Body of pancreas (tissue), 4 donors: ENCODE data around the gene HTR2B. TPM values are rescaled to one million over a fixed set of nuclear protein-coding genes. Genes with fewer than 3 reads are reported as not detected.

Experiments used
- ATAC-seq: fragments of 150-250 bp; one replicate; pipeline ENCODE4 v1.9.1; 2016
- DNase-seq, 4 donors: peaks; one replicate each; pipeline ENCODE4 v3.0.0-alpha.2; 2019
- H3K27ac ChIP-seq, 4 donors: fragments of 200-600 bp; sonication (generic); 1 replicate in 3 of 4; 2 replicates in 1 of 4; pipeline versions ENCODE4 v1.5.1 to v1.6.1; 2016 to 2019; ENCODE audit warnings: mild to moderate bottlenecking in 1 of 4, mixed read lengths in 1 of 4, moderate library complexity in 1 of 4
- H3K27me3 ChIP-seq, 2 donors: fragments of 200-600 bp; sonication (generic); one replicate each; pipeline ENCODE4 v1.6.0; 2016; ENCODE audit warnings: mild to moderate bottlenecking in 1 of 2
- H3K36me3 ChIP-seq, 2 donors: fragments of 200-600 bp; sonication (generic); replicated peaks in 1 of 2; 2 replicates each; pipeline ENCODE4 v1.5.1; 2016; ENCODE audit warnings: low read depth in 2 of 2; ENCODE audit not compliant: insufficient read depth in 1 of 2
- H3K4me1 ChIP-seq: fragments of 200-600 bp; sonication (generic); one replicate; pipeline ENCODE4 v1.6.0; 2016
- H3K4me3 ChIP-seq, 2 donors: fragments of 200-600 bp; sonication (generic); 1 replicate in 1 of 2; 2 replicates in 1 of 2; pipeline ENCODE4 v1.5.1; 2016 to 2019
- H3K9me3 ChIP-seq, 3 donors: fragments of 200-600 bp; sonication (generic); 1 replicate in 2 of 3; 2 replicates in 1 of 3; pipeline ENCODE4 v1.5.1; 2016
- CTCF ChIP-seq, 7 experiments: fragments of 450-650 bp in 4 of 7; fragments of 200-600 bp in 3 of 7; sonication (generic) in 3 of 7; IDR thresholded peaks; one replicate each; pipeline ENCODE4 v1.5.1; 2016 to 2019; ENCODE audit warnings: antibody characterized with exemption in 7 of 7
- POLR2A ChIP-seq, 3 donors: fragments of 450-650 bp; IDR thresholded peaks; one replicate each; pipeline ENCODE4 v1.6.1; 2016; ENCODE audit warnings: antibody characterized with exemption in 3 of 3, mild to moderate bottlenecking in 2 of 3
- WGBS, 2 donors: methylation state at CpG; one replicate each; pipeline ENCODE4 v1.1.5; 2017; 5-methylcytosine and 5-hydroxymethylcytosine counted together
- intact Hi-C: fragments of 100-400 bp; cut with DNase I; formaldehyde crosslinking; loops from one replicate; pipeline ENCODE4 v1.15.1; 2023
- total RNA-seq, 2 donors: library from RNA; depleted of rRNA; stranded (reverse); fragments of >200 nt; gene quantifications; one replicate each; pipeline ENCODE4 v1.1.0, GENCODE V29; 2016

The HTR2B gene
- total RNA-seq: not detected

GRCh38 chr2:231124838-231125568 is at the start of gene HTR2B:
HTR2B (minus strand) TSS chr2:231125042; CDS start chr2:231123764, 1,278 bp downstream.
- Histone ChIP-seq H3K9me3 (no peaks in the 10 kb centered on the region), H3K27me3 (no peaks in the 10 kb centered on the region), H3K4me1 (peaks cover 15% of the 10 kb centered on the region), H3K36me3 (no peaks in the 10 kb centered on the region), H3K27ac (no peak within 1 kb of the TSS), H3K4me3 (no peak within 1 kb of the TSS)
- DNase-seq: no peak
- intact Hi-C loops: no loop called here
- ATAC-seq: no peak
- WGBS, 2 donors: 64 to 75% methylated on average over 5 of the region's 5 CpGs
- TF ChIP-seq CTCF (IDR thresholded peaks at IDR 0.05): no peak
- no peak for TF ChIP-seq POLR2A (IDR thresholded peaks at IDR 0.05)

- Histone ChIP-seq H3K4me1 (no peaks in the 10 kb centered on the region), H3K4me3 (no peak overlapping the region), H3K9me3 (no peaks in the 10 kb centered on the region), H3K27me3 (no peaks in the 10 kb centered on the region), H3K36me3 (peaks cover 0 to 2% of the 10 kb centered on the region in 2 donors), H3K27ac (no peak overlapping the region)
- no peak for ATAC-seq
- DNase-seq: no peak
- WGBS, 2 donors: 35 to 46% methylated on average over 2 of the region's 2 CpGs
- intact Hi-C loops: no loop called here
- TF ChIP-seq POLR2A (IDR thresholded peaks at IDR 0.05) (no peak), CTCF (IDR thresholded peaks at IDR 0.05) (no peak)
Measured at GRCh38 chr2:231174211-231174651, 49.4 kb upstream of the HTR2B start.

GRCh38 chr2:231172025-231172424 is 47.2 kb upstream of the HTR2B start:
- H3K9me3 ChIP-seq: no peaks in the 10 kb centered on the region
- TF ChIP-seq CTCF (IDR thresholded peaks at IDR 0.05) (no peak), POLR2A (IDR thresholded peaks at IDR 0.05) (no peak)
- peaks cover 0 to 6% of the 10 kb centered on the region in 2 donors for H3K36me3 ChIP-seq
- no peak overlapping the region for H3K4me3 ChIP-seq
- no peak for ATAC-seq
- WGBS, 2 donors: 94 to 95% methylated on average over 3 of the region's 3 CpGs
- H3K4me1 ChIP-seq: no peaks in the 10 kb centered on the region
- no peak overlapping the region for H3K27ac ChIP-seq
- H3K27me3 ChIP-seq: no peaks in the 10 kb centered on the region
- intact Hi-C loops: no loop called here
- DNase-seq: no peak

- H3K36me3 ChIP-seq: peaks cover 0 to 6% of the 10 kb centered on the region in 2 donors
- WGBS, 2 donors: 45 to 66% methylated on average over 1 of the region's 1 CpG
- intact Hi-C loops: no loop called here
- H3K9me3 ChIP-seq: no peaks in the 10 kb centered on the region
- no peaks in the 10 kb centered on the region for H3K4me1 ChIP-seq
- ATAC-seq: no peak
- H3K27me3 ChIP-seq: no peaks in the 10 kb centered on the region
- no peak for TF ChIP-seq CTCF (IDR thresholded peaks at IDR 0.05)
- no peak for TF ChIP-seq POLR2A (IDR thresholded peaks at IDR 0.05)
- no peak for DNase-seq
- no peak overlapping the region for H3K4me3 ChIP-seq
- no peak overlapping the region for H3K27ac ChIP-seq
Measured at GRCh38 chr2:231170055-231170454, 45.2 kb upstream of the HTR2B start.

- intact Hi-C loops: no loop called here
- Histone ChIP-seq H3K27ac (no peak overlapping the region), H3K4me3 (no peak overlapping the region), H3K9me3 (no peaks in the 10 kb centered on the region), H3K4me1 (no peaks in the 10 kb centered on the region), H3K27me3 (no peaks in the 10 kb centered on the region), H3K36me3 (peaks cover 0 to 6% of the 10 kb centered on the region in 2 donors)
- ATAC-seq: no peak
- WGBS, 2 donors: 71 to 95% methylated on average over 3 of the region's 3 CpGs
- no peak for TF ChIP-seq POLR2A (IDR thresholded peaks at IDR 0.05)
- no peak for TF ChIP-seq CTCF (IDR thresholded peaks at IDR 0.05)
- DNase-seq: no peak
Measured at GRCh38 chr2:231169488-231169887, 44.6 kb upstream of the HTR2B start.
